ENCODE data around the gene TSGA10IP. TPM values are rescaled to one million over a fixed set of nuclear protein-coding genes. Genes with fewer than 3 reads are reported as not detected.

Gene TSGA10IP
- total RNA-seq, 2 donors from 2014 or later: not detected

GRCh38 chr11:65925397-65925796 lies 19.9 kb upstream of the TSGA10IP start:
- ATAC-seq (replicated peaks): no peak
- peak overlapping the region; percentile 15 for H3K27ac Mint-ChIP-seq
- H3K9me3 Mint-ChIP-seq: peaks cover 3% of the 10 kb centered on the region
- H3K27me3 Mint-ChIP-seq: no peaks in the 10 kb centered on the region
- no peak overlapping the region for H3K4me3 Mint-ChIP-seq
- H3K36me3 Mint-ChIP-seq (ENCODE audit: low read depth): peaks cover 24% of the 10 kb centered on the region
- peaks cover 20% of the 10 kb centered on the region for H3K4me1 Mint-ChIP-seq

DNA sequence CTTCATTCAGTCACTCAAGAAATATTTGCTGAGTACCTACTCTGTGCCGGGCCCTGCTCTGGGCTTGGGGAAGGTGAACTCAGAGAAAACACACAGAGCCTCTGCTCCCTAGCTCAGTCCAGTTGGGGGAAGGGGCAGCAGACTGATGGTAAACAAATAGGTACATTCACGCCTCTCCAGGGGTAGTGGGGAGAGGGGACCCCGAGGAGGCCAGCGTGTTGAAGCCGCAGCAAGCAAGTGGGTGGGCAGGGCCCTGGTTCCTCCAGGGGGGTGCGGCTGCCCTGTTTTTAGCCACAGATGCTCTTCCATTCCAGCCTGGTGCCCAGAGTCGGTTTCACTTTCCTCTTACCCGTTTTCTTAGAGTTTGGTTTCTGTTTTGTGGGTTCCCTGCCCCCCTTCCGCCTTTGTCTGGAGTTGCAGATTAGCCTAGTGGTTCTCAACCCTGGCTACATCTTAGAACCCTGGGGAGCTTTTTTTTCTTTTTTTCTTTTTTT lies 17.3 kb upstream of the TSGA10IP start:
- Mint-ChIP-seq H3K36me3 (ENCODE audit: low read depth) (peaks cover 8% of the 10 kb centered on the region), H3K4me3 (peak overlapping the region; percentile 84), H3K27ac (peak overlapping the region; percentile 93), H3K4me1 (peaks cover 20% of the 10 kb centered on the region), H3K27me3 (no peaks in the 10 kb centered on the region), H3K9me3 (peaks cover 3% of the 10 kb centered on the region)
- peak; percentile 91 for ATAC-seq (replicated peaks)

DNA sequence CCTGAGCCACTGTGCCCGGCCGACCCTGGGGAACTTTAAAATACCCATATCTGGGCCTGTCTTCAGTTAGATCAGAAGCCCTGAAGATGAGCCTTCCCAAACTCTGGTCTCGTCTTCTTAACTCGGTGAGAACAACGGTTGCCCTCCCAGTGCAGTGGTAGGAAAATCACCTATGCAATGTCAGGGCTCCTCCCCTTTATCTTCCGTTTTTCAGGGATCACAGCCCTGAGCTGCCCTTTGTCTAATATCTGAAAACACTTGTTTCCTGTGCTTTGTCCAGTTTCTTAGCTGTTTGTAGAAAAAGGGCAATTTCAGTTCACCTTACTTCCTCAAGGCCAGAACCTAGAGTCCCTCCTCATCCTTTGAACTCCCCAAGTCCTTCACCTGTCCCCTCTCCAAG lies 16.6 kb upstream of the TSGA10IP start:
- ATAC-seq (replicated peaks): no peak

GRCh38 chr11:65931773-65932557 lies 13.3 kb upstream of the TSGA10IP start:
- Mint-ChIP-seq H3K36me3 (ENCODE audit: low read depth) (no peaks in the 10 kb centered on the region), H3K4me1 (peaks cover 18% of the 10 kb centered on the region), H3K27ac (peak overlapping the region; percentile 26), H3K9me3 (peaks cover 3% of the 10 kb centered on the region), H3K27me3 (no peaks in the 10 kb centered on the region), H3K4me3 (no peak overlapping the region)
- ATAC-seq (replicated peaks): no peak

More for the DNA sequence above, 16.6 kb upstream of the TSGA10IP start:
- peak overlapping the region; percentile 93 for H3K27ac Mint-ChIP-seq
- peak overlapping the region; percentile 84 for H3K4me3 Mint-ChIP-seq
- peaks cover under 1% of the 10 kb centered on the region for H3K36me3 Mint-ChIP-seq (ENCODE audit: low read depth)
- H3K9me3 Mint-ChIP-seq: peaks cover 3% of the 10 kb centered on the region
- peaks cover 20% of the 10 kb centered on the region for H3K4me1 Mint-ChIP-seq
- H3K27me3 Mint-ChIP-seq: no peaks in the 10 kb centered on the region

- no peak overlapping the region for H3K27ac Mint-ChIP-seq
- H3K9me3 Mint-ChIP-seq: no peaks in the 10 kb centered on the region
- H3K36me3 Mint-ChIP-seq (ENCODE audit: low read depth): no peaks in the 10 kb centered on the region
- H3K4me3 Mint-ChIP-seq: no peak overlapping the region
- H3K27me3 Mint-ChIP-seq: no peaks in the 10 kb centered on the region
- ATAC-seq (replicated peaks): no peak
- H3K4me1 Mint-ChIP-seq: peaks cover 13% of the 10 kb centered on the region
These were observed 12.7 kb upstream of the TSGA10IP start for GRCh38 chr11:65932558-65932919.

DNA sequence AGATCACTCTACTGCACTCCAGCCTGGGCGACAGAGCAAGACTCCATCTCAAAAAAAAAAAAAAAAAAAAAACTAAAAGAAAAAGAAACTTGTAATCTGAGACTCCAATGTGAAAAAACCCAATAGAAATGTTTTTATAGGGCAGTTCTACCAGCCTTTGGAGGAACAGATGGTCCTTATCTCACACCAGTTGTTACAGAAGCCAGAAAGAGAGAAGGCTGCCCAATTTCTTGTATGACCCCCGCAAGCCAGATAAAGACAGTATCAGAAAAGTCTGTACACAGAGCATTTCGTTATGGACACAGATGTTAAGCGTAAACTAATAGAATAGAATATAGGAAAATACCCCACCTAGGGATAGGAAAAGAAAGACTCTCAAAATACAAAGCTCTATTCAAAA lies 11.3 kb upstream of the TSGA10IP start:
- H3K36me3 Mint-ChIP-seq (ENCODE audit: low read depth): no peaks in the 10 kb centered on the region
- H3K27ac Mint-ChIP-seq: no peak overlapping the region
- no peak overlapping the region for H3K4me3 Mint-ChIP-seq
- no peaks in the 10 kb centered on the region for H3K27me3 Mint-ChIP-seq
- no peak for ATAC-seq (replicated peaks)
- H3K9me3 Mint-ChIP-seq: no peaks in the 10 kb centered on the region
- H3K4me1 Mint-ChIP-seq: peaks cover 1% of the 10 kb centered on the region

DNA sequence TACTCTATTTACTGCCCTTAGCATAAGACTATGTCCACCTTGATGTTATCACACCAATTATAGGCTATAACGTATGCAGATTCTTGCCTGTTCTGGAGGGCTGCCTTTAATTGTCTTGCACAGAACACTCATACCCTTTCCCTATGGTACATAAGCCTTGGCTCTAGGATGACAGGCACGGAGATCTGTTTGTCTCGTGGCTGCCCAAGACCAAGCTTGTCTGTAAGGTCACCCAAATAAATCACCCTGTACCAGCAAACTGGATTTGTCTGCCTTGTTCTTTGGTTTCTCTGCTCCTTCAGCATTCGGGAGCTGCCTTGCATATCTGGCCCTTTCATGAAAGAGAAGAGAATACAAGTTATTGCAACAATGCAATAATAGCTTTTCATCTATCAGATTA lies 7.5 kb upstream of the TSGA10IP start:
- Mint-ChIP-seq H3K4me3 (no peak overlapping the region), H3K27me3 (no peaks in the 10 kb centered on the region), H3K4me1 (peaks cover 8% of the 10 kb centered on the region), H3K27ac (no peak overlapping the region), H3K9me3 (no peaks in the 10 kb centered on the region), H3K36me3 (ENCODE audit: low read depth) (no peaks in the 10 kb centered on the region)
- ATAC-seq (replicated peaks): no peak

GRCh38 chr11:65941720-65942310 lies 3.5 kb upstream of the TSGA10IP start:
- peak overlapping the region; percentile 52 for H3K4me3 Mint-ChIP-seq

DNA sequence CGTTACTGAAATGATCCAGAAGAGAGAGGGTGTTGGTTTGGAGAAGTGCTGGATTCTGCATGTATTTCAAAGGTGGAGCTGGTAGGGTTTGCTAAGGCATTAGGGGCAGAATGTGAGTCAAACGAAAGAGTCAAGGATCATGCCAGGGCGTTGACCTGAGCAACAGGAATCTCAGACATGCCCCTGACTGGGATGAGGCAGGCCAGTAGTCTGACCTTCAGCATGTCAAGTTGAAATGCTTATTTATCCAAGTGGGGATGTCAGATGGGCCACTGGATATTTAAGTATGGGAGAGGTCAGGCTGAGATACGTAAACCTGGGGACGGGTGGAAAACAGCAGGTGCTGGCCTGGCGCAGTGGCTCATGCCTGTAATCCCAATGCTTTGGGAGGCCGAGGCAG lies 2.7 kb upstream of the TSGA10IP start:
- Mint-ChIP-seq H3K4me1 (peaks cover 8% of the 10 kb centered on the region), H3K27me3 (no peaks in the 10 kb centered on the region), H3K27ac (peak overlapping the region; percentile 54)

More at GRCh38 chr11:65941720-65942310, 3.5 kb upstream of the TSGA10IP start:
- Mint-ChIP-seq H3K36me3 (ENCODE audit: low read depth) (no peaks in the 10 kb centered on the region), H3K4me1 (peaks cover 8% of the 10 kb centered on the region), H3K27me3 (no peaks in the 10 kb centered on the region), H3K9me3 (no peaks in the 10 kb centered on the region), H3K27ac (peak overlapping the region; percentile 54)
- ATAC-seq (replicated peaks): no peak

DNA sequence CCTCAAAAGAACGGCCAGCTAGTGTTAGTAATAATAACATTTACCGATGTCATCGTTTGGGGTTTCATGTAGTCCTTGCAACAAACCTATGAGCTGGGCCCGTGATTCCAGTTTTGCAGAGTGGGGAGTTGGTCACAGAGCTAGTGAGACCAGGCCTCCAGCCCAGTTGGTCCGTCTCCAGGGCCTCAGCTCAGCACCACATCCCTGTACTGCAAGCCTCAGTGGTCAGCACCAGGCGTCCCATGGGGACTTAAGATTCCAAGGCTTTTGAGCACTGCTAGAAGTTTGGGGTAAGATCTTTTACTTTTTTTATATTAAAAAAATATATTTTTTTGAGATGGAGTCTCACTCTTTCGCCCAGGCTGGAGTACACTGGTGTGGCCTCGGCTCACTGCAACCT lies 1.1 kb upstream of the TSGA10IP start:
- no peaks in the 10 kb centered on the region for H3K36me3 Mint-ChIP-seq (ENCODE audit: low read depth)
- H3K9me3 Mint-ChIP-seq: no peaks in the 10 kb centered on the region
- H3K27me3 Mint-ChIP-seq: no peaks in the 10 kb centered on the region
- ATAC-seq (replicated peaks): no peak
- no peak overlapping the region for H3K27ac Mint-ChIP-seq
- peaks cover 8% of the 10 kb centered on the region for H3K4me1 Mint-ChIP-seq
- no peak overlapping the region for H3K4me3 Mint-ChIP-seq

More for the DNA sequence above, 2.7 kb upstream of the TSGA10IP start:
- H3K4me3 Mint-ChIP-seq: no peak overlapping the region
- no peak for ATAC-seq (replicated peaks)
- no peaks in the 10 kb centered on the region for H3K36me3 Mint-ChIP-seq (ENCODE audit: low read depth)
- H3K9me3 Mint-ChIP-seq: no peaks in the 10 kb centered on the region

- H3K4me3 Mint-ChIP-seq: no peak overlapping the region
- H3K4me1 Mint-ChIP-seq: peaks cover 8% of the 10 kb centered on the region
- H3K27ac Mint-ChIP-seq: no peak overlapping the region
- H3K9me3 Mint-ChIP-seq: no peaks in the 10 kb centered on the region
- H3K27me3 Mint-ChIP-seq: no peaks in the 10 kb centered on the region
- ATAC-seq (replicated peaks): no peak
- H3K36me3 Mint-ChIP-seq (ENCODE audit: low read depth): no peaks in the 10 kb centered on the region
These were observed 513 bp upstream of the TSGA10IP start for GRCh38 chr11:65944767-65945166.

GRCh38 chr11:65945941-65946558 lies 770 bp downstream of the TSGA10IP start:
- Mint-ChIP-seq H3K36me3 (ENCODE audit: low read depth) (no peaks in the 10 kb centered on the region), H3K4me3 (no peak overlapping the region), H3K9me3 (no peaks in the 10 kb centered on the region), H3K4me1 (peaks cover 7% of the 10 kb centered on the region), H3K27ac (no peak overlapping the region), H3K27me3 (no peaks in the 10 kb centered on the region)
- no peak for ATAC-seq (replicated peaks)

DNA sequence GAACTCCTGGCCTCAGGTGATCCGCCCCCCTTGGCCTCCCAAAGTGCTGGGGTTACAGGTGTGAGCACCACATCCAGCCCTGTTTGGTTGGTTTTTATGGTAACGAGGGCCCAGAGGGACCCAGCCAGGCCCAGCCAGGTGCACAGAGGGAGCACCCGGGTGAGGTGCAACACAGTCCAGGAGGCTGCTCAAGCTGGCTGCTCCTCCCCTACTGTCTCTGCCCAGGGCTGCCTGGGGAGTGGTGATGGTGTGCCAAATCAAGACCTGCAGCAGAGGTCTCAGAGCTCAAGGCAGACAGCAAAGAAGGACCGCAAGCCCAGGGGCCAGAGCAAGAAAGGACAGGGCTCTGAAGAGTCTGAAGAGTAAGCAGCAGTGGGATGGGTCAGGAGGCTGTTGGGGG lies 1.4 kb downstream of the TSGA10IP start:
- Mint-ChIP-seq H3K4me3 (no peak overlapping the region), H3K27ac (no peak overlapping the region), H3K9me3 (no peaks in the 10 kb centered on the region), H3K36me3 (ENCODE audit: low read depth) (no peaks in the 10 kb centered on the region), H3K27me3 (no peaks in the 10 kb centered on the region), H3K4me1 (peaks cover under 1% of the 10 kb centered on the region)
- ATAC-seq (replicated peaks): no peak

GRCh38 chr11:65947133-65947532 lies 1.9 kb downstream of the TSGA10IP start:
- no peak for ATAC-seq (replicated peaks)
- Mint-ChIP-seq H3K4me3 (no peak overlapping the region), H3K9me3 (no peaks in the 10 kb centered on the region), H3K27me3 (no peaks in the 10 kb centered on the region), H3K4me1 (no peaks in the 10 kb centered on the region), H3K36me3 (ENCODE audit: low read depth) (no peaks in the 10 kb centered on the region), H3K27ac (no peak overlapping the region)

Data from activated T-helper 17 cell treated with anti-CD3 and anti-CD28 coated beads, Interleukin-2, amount 50 U/mL, for 72 hours (primary cell).